Measurements from ENCODE around the gene NTM. TPM values are rescaled to one million over a fixed set of nuclear protein-coding genes. Genes with fewer than 3 reads are reported as not detected.
"Not testable (repeated sequence)": the region's sequence is repeated elsewhere in the genome, so short reads cannot be mapped to it uniquely, and the experiment has no call there.

Gene NTM
- total RNA-seq, 1 experiment from 2014 or later = 16.4 TPM

DNA sequence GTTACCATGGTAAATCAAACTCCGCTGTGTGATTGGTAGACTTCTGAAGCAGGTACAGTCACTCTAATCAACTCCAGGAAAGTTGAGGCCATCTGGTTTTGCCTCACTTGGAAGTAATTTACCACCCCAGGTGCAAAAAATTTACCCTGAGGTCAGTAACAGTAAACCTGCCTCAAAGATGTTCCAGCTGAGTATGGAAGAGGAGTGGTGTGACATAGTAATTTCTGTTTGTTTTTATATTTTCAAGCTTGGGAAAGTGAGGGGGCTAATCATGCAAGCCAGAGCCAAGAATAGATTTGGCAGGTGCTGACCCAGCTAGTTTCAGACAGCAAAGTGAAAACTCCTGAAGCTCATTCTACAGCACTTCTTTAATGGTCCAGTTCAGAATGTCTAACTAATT, 691.6 kb downstream of the NTM start:
- H3K36me3 Mint-ChIP-seq = no peaks in the 10 kb centered on the region; the same call in 1 of the 2 replicates
- peaks cover 4% of the 10 kb centered on the region for H3K27me3 Mint-ChIP-seq (ENCODE audit: low read depth)
- ATAC-seq (no peak), DNase-seq (ENCODE audit: low spot score) (no peak)
- CTCF ChIA-PET = interaction anchor here (0.9 to 1.5 kb wide), 2 partner anchors 65 to 314 kb away, joined by 4 to 5 read pairs; no protein-coding TSS in a partner anchor
- TF ChIP-seq, protein P1, sequence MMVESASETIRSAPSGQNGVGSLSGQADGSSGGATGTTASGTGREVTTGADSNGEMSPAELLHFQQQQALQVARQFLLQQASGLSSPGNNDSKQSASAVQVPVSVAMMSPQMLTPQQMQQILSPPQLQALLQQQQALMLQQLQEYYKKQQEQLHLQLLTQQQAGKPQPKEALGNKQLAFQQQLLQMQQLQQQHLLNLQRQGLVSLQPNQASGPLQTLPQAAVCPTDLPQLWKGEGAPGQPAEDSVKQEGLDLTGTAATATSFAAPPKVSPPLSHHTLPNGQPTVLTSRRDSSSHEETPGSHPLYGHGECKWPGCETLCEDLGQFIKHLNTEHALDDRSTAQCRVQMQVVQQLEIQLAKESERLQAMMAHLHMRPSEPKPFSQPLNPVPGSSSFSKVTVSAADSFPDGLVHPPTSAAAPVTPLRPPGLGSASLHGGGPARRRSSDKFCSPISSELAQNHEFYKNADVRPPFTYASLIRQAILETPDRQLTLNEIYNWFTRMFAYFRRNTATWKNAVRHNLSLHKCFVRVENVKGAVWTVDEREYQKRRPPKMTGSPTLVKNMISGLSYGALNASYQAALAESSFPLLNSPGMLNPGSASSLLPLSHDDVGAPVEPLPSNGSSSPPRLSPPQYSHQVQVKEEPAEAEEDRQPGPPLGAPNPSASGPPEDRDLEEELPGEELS (CRISPR knock-in tag; IDR thresholded peaks at IDR 0.05) = no peak
- TF ChIP-seq, protein P2, sequence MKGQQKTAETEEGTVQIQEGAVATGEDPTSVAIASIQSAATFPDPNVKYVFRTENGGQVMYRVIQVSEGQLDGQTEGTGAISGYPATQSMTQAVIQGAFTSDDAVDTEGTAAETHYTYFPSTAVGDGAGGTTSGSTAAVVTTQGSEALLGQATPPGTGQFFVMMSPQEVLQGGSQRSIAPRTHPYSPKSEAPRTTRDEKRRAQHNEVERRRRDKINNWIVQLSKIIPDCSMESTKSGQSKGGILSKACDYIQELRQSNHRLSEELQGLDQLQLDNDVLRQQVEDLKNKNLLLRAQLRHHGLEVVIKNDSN (CRISPR knock-in tag; IDR thresholded peaks at IDR 0.05) = no peak
- no peak for TF ChIP-seq NR2C2 (CRISPR knock-in tag; IDR thresholded peaks at IDR 0.05)
- no peak overlapping the region for H3K4me3 Mint-ChIP-seq
- peaks cover 12% of the 10 kb centered on the region for H3K4me1 Mint-ChIP-seq
- peaks cover 12% of the 10 kb centered on the region for H3K9me3 Mint-ChIP-seq
- no peak overlapping the region for H3K27ac Mint-ChIP-seq
- POLR2A ChIA-PET = interaction anchor here (0.7 kb wide), 1 partner anchor 55 kb away, joined by 4 read pairs; no protein-coding TSS in a partner anchor

DNA sequence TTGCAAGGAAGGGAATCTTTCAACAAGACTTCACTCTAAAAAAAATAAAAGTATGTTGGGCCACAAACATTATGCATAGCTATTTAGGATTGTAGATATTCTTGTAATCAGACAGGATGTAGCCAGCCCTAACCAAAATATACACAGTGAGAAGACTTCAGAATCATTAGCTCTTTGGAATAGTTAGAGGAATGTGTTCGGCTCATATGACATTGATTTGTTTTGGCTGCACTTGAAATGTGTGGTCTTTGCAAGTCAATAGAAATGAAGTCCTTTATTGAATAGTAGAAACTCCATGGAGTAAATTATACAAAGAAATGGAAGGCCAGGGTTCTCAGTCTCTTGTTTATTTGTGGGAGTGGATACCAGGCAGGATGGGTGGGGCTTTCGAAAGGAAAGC, 692.1 kb downstream of the NTM start:
- ATAC-seq = no peak
- Mint-ChIP-seq H3K9me3 (peaks cover 12% of the 10 kb centered on the region), H3K36me3 (no peaks in the 10 kb centered on the region; the same call in 1 of the 2 replicates), H3K4me1 (peaks cover 12% of the 10 kb centered on the region), H3K27ac (no peak overlapping the region), H3K27me3 (ENCODE audit: low read depth) (peaks cover 4% of the 10 kb centered on the region), H3K4me3 (no peak overlapping the region)
- ChIA-PET POLR2A (interaction anchor here (0.7 kb wide), 1 partner anchor 55 kb away, joined by 4 read pairs; no protein-coding TSS in a partner anchor), CTCF (interaction anchor here (0.9 to 1.5 kb wide), 2 partner anchors 64 to 314 kb away, joined by 4 to 5 read pairs; no protein-coding TSS in a partner anchor)
- DNase-seq (ENCODE audit: low spot score) = no peak
- TF ChIP-seq ETV6 (CRISPR knock-in tag; IDR thresholded peaks at IDR 0.05) = no peak

DNA sequence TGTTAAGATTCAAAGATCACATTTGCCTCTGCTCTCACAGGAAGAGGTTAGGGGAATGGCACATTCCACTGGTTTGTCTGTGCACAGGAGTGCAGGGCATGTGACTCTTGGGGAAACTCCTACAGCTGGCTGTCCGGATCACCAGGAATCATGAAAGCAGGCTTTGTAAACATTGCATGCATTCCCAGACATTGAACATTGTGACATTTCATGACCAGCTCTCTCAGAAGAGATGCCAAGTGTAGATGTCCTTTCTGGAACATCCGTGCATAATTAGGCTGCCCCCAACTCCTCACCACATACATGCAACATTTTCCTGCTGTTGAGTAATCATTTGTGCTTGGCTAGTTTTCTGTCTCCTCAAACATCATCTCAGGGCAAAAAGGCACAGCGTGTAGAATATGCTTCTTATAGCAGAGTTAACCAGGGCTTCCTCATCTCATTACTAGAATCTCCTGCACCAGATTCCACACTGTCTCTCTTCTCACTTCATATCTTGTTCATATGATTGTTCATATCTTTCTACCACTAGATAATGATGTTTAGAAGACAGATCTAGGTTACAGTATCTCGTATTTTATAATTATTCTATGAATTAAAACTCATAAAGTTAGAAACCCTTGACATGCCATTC, 694.7 kb downstream of the NTM start:
- no peak overlapping the region for H3K4me3 Mint-ChIP-seq
- no peak for ATAC-seq
- DNase-seq (ENCODE audit: low spot score) = no peak
- H3K4me1 Mint-ChIP-seq = peaks cover 10% of the 10 kb centered on the region
- POLR2A ChIA-PET = no interaction called here
- CTCF ChIA-PET = no interaction called here
- no peak for TF ChIP-seq NR2C2 (CRISPR knock-in tag; IDR thresholded peaks at IDR 0.05)
- H3K27me3 Mint-ChIP-seq (ENCODE audit: low read depth) = no peaks in the 10 kb centered on the region
- H3K9me3 Mint-ChIP-seq = peaks cover 27% of the 10 kb centered on the region
- peaks cover 4% of the 10 kb centered on the region; the same call in 1 of the 2 replicates for H3K36me3 Mint-ChIP-seq
- H3K27ac Mint-ChIP-seq = no peak overlapping the region

DNA sequence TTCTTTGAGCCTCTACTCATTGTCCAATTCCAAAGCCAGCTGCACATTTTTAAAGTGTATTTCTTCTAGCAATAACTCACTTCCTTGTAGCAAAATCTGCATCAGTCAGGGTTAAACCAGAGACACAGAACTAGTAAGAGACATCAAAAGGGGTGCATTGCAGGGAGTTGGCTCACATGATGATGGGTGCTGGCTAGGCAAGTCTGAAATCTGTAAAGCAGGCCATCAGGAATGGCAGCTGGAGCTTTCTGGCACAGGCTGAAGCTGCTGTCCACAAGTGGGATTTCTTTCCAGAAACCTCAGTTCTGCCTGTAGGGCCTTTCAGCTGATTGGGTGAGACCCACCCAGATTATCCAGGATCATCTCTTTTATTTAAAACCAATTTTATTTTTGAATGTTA, 698.1 kb downstream of the NTM start:
- Mint-ChIP-seq H3K36me3 (peaks cover 4% of the 10 kb centered on the region; the same call in 1 of the 2 replicates), H3K9me3 (peaks cover 27% of the 10 kb centered on the region), H3K27me3 (ENCODE audit: low read depth) (no peaks in the 10 kb centered on the region), H3K27ac (no peak overlapping the region), H3K4me1 (peaks cover 17% of the 10 kb centered on the region), H3K4me3 (no peak overlapping the region)
- ChIA-PET CTCF (no interaction called here), POLR2A (interaction anchor here (0.5 kb wide), 1 partner anchor 23 kb away, joined by 3 read pairs; no protein-coding TSS in a partner anchor)
- TF ChIP-seq, protein P3, sequence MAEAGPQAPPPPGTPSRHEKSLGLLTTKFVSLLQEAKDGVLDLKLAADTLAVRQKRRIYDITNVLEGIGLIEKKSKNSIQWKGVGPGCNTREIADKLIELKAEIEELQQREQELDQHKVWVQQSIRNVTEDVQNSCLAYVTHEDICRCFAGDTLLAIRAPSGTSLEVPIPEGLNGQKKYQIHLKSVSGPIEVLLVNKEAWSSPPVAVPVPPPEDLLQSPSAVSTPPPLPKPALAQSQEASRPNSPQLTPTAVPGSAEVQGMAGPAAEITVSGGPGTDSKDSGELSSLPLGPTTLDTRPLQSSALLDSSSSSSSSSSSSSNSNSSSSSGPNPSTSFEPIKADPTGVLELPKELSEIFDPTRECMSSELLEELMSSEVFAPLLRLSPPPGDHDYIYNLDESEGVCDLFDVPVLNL (CRISPR knock-in tag; IDR thresholded peaks at IDR 0.05; ENCODE audit: borderline replicate concordance, low read depth) = no peak
- TF ChIP-seq ZNF317 (CRISPR knock-in tag; IDR thresholded peaks at IDR 0.05; ENCODE audit: borderline replicate concordance, low read depth) = no peak
- TF ChIP-seq FOXJ3 (CRISPR knock-in tag; IDR thresholded peaks at IDR 0.05; ENCODE audit: borderline replicate concordance) = no peak
- TF ChIP-seq ZNF423 (CRISPR knock-in tag; IDR thresholded peaks at IDR 0.05) = no peak
- no peak for ATAC-seq
- DNase-seq (ENCODE audit: low spot score) = no peak

DNA sequence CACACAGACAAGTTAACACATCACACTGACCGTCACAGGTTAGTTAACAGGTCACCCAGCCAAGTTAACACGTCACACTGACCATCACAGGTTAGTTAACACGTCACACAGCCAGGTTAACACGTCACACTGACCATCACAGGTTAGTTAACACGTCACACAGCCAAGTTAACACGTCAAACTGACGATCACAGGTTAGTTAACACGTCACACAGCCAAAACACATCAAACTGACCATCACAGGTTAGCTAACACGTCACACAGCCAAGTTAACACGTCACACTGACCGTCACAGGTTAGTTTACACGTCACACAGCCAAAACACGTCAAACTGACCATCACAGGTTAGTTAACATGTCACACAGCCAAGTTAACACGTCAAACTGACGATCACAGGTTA, 699.2 kb downstream of the NTM start:
- H3K27ac Mint-ChIP-seq; ATAC-seq; H3K27me3 Mint-ChIP-seq (ENCODE audit: low read depth); H3K4me3 Mint-ChIP-seq; POLR2A ChIA-PET; H3K36me3 Mint-ChIP-seq; DNase-seq (ENCODE audit: low spot score); CTCF ChIA-PET: not testable (repeated sequence)
- H3K4me1 Mint-ChIP-seq = peaks cover 17% of the 10 kb centered on the region
- peaks cover 27% of the 10 kb centered on the region for H3K9me3 Mint-ChIP-seq

DNA sequence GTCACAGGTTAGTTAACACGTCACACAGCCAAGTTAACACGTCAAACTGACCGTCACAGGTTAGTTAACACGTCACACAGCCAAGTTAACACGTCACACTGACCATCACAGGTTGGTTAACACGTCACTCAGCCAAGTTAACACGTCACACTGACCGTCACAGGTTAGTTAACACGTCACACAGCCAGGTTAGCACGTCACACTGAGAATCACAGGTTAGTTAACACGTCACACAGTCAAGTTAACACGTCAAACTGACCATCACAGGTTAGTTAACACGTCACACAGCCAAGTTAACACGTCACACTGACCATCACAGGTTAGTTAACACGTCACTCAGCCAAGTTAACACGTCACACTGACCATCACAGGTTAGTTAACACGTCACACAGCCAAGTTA, 700.5 kb downstream of the NTM start:
- H3K27me3 Mint-ChIP-seq (ENCODE audit: low read depth); H3K4me3 Mint-ChIP-seq; POLR2A ChIA-PET; DNase-seq (ENCODE audit: low spot score); H3K36me3 Mint-ChIP-seq; CTCF ChIA-PET; H3K27ac Mint-ChIP-seq; ATAC-seq: not testable (repeated sequence)
- Mint-ChIP-seq H3K9me3 (peaks cover 23% of the 10 kb centered on the region), H3K4me1 (peaks cover 17% of the 10 kb centered on the region)
